Activated T-helper 1 cell treated with anti-CD3 and anti-CD28 coated beads, Interleukin-2, amount 50 U/mL, for 16 hours (primary cell): ENCODE data around the gene FBXL17.

Source experiments
- DNase-seq, 2 donors: peaks; one replicate each; pipeline ENCODE4 v3.0.0-alpha.2; 2020; ENCODE audit warnings: low read depth in 1 of 2, low spot score in 1 of 2

The FBXL17 gene

DNA sequence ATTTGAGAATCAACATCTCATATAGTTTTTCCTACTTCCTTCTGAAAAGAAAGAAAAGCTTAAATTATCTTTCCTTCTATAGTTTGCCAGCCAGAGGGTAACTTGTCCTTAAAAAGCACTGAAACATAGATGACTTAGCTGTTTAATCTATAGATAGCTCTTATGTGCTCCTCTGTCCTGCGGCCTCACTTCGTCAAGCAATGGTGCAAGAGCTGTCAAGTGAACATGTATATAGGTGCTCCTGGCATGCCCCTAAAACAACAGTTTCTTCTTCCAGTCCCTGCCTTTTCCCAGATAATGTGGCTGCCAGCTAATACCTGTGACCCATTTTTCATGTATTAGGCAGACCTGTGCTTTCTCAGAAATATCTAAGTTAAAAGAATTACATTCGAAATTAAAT lies 423.5 kb downstream of the FBXL17 start:
- no peak for DNase-seq

DNA sequence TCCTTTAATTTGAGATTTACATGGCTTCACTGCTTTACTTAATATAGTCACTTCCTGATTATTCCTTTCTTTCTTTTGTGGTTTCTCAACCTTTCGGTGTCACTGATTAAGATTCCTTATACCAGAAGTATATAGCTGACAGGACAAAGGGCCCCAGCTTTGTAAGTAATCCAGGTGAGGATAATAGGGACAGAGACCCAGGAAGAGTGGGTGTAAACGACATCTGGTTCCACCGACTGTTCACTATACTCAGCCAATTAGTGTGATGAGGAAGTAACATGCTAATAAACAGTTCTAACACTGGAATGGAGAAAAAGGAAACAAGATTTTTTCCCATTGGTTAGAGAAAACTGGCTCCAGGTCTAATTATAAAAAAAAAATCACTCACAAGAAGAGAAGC lies 424.8 kb downstream of the FBXL17 start:
- no peak for DNase-seq

- no peak for DNase-seq
Observed at GRCh38 chr5:107955321-107955720, 426.6 kb downstream of the FBXL17 start.

- no peak for DNase-seq
Observed at GRCh38 chr5:107954254-107954653, 427.6 kb downstream of the FBXL17 start.

GRCh38 chr5:107952450-107952849 lies 429.4 kb downstream of the FBXL17 start:
- DNase-seq, result no peak

GRCh38 chr5:107951309-107951708 lies 430.6 kb downstream of the FBXL17 start:
- DNase-seq, result no peak

DNA sequence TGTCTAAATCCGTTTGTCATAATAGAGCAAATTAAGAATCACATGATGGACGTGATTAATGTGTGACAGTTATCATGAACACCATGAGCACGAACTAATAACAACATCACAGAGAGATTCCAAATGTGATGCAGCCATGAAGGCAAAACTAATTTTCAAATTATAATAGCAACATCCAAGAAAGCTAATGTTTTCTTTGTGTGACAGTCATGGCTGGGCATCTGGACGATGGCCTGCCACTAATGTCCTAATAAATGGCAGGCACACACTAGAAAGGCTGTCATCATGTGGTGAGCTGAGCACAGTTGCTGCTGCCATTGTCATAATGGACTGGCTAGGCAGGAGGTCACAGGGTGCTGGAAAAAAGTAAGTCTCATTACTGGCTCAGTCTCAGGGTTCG lies 431.1 kb downstream of the FBXL17 start:
- no peak for DNase-seq

DNA sequence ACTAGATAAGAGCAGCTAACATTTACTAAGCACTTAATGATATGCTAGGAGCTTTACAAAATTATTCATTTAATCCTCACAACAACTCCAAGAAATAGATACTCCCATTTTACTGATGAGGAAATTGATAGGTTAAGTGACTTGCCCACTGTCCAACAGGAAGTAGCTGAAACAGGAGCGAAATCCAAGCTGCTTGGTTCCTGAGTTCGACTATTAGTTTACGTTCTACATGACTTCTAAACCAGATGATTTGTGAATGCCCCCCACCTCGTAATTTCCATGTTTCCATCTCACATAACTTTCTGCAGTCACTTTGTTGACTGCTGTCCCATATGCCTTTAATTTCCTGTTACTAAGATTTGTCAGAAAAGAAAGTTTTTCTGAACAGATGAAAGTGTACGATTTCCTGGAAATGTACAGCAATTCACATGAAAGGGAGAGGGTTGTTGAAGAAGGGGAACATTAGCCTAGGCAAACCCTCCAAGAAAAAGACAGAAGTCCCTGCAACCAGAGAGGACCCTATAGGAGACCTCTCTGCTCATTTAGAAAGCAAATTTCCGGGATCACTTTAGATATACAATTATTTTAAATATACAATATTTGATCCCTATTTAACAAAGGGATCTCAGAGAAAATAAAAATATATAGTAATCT lies 432.1 kb downstream of the FBXL17 start:
- no peak for DNase-seq

DNA sequence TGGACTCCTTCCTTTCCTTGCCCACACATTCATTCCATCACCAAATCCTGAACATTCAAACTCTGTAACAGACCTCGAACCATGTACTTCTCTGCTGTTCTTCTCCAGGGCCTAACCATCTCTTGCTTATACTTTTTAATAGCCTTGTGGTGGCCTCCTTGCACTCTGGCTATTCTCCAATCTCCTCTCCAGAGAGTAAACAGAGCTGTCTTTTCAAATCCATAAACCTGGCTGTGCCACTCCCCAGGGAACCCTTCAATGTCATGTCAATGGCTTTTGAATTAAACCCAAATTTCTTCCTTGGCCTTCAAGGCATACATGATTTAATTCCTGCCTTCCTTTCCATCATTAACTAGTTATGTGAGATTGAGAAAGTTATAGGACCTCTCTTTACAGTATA lies 433.5 kb downstream of the FBXL17 start:
- no peak for DNase-seq

DNA sequence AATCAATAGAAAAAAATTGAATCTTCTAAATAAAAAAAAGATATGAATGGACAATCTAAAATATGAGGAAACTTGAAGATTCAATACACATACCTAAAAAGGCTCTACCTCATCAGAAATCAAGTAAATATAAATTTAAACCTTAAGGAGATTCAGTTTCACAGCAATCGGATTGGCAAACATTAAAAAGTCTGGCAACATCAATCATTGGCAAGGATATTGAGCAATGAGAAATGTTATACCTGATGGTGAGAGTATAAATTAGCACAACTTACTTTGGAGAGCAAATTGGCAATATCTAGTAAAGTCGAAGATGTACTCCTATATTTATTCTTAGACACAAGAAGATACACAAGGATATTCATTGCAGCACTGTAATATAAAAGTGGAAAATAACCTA lies 436.8 kb downstream of the FBXL17 start:
- DNase-seq, result no peak

DNA sequence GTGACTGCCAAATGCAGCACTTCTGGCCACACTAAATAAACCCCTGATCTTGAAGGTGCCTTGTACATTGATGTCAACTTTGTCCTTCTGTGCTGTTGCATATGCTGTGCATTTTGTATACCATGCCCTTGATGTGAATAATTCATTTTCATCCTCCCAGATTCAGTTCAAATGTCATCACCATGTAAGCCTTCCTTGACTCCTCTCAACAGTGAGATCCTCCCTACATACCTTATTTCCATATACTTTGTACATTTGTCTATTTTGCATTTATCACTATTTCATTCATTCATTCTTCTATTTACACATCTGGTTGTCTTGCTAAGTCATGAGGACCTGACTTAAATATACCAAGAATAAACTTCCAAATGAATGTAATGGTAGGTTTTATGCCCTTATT lies 438.0 kb downstream of the FBXL17 start:
- DNase-seq, result no peak

DNA sequence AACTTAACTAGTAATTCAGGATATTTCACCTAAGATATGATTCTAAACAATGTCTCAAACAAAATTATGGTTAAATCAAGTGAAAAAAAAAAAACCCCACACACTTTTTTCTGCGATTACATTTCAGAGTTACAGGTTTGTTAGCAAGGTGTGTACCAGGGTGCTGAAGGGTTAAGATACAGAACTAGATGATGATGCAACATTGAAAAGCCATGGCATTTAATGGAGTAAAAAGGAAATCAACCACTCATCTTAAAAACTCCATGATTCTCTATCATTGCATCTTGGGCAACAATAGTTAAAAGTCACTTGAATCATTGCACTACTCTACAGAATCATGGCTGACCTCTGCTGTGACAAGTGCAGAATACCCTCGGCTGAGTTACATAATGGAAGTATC lies 440.9 kb downstream of the FBXL17 start:
- no peak for DNase-seq

- DNase-seq, result no peak
Observed at GRCh38 chr5:107937651-107938355, 444.1 kb downstream of the FBXL17 start.

GRCh38 chr5:107937204-107937603 lies 444.7 kb downstream of the FBXL17 start:
- no peak for DNase-seq

GRCh38 chr5:107936515-107936914 lies 445.4 kb downstream of the FBXL17 start:
- no peak for DNase-seq

GRCh38 chr5:107935645-107936044 lies 446.3 kb downstream of the FBXL17 start:
- DNase-seq, result no peak

DNA sequence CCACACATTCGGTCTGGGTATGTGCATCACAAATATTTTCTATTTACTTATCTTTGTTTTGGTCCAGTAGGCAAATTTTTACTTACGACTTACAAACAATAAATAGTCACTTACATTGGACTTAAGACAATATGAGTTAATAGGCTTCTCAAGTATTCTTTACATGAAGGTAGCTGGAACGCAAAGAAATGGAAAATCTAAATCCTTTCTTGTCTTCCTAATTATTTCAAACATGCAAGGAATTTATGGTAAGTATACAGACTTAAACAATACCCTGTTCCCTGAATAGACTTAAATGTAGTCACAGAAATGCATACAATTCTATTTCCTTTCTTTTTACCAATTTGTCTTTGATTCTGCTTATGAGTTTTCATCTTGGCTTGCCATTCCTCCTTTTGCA lies 448.6 kb downstream of the FBXL17 start:
- DNase-seq, result no peak

- no peak for DNase-seq
Observed at GRCh38 chr5:107930891-107931290, 451.0 kb downstream of the FBXL17 start.

- DNase-seq, result no peak
Observed at GRCh38 chr5:107930092-107930491, 451.8 kb downstream of the FBXL17 start.

DNA sequence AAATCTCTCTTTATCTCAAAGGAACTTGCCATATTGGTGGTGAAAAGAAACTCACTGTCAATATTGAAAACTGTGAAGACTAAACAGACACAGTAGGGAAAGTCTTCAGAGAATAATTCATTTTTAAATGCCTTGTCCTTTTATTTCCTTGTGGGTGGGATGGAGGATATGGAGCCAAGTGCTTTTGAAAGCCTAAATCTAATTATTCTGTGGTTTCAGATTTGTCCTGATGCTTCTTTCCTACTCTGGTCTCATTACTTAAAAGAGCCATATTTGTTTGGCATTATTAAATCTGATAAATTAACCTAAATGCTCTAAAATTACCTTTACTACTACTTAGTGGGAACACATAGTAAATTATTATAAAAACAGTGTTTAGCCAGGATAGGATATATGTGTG lies 452.8 kb downstream of the FBXL17 start:
- DNase-seq, result no peak

DNA sequence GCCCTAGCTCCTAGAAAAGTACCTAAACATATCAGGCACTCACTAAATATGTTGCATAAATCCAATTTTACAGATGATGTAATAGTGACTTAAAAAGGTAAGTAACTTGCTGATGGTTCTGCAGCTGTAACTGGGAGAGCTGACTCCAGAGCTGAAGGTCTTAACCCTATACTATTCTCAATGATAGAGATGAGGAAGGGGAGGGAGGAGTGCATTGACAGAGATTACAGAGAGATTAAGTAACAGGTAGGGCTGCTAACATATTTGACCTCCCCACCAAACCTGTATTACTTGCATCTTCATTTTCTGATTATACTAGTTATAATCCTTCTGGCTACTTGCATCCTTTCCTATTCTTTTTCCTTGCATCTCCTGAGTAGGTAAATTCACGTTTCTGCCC lies 455.8 kb downstream of the FBXL17 start:
- DNase-seq, result no peak

DNA sequence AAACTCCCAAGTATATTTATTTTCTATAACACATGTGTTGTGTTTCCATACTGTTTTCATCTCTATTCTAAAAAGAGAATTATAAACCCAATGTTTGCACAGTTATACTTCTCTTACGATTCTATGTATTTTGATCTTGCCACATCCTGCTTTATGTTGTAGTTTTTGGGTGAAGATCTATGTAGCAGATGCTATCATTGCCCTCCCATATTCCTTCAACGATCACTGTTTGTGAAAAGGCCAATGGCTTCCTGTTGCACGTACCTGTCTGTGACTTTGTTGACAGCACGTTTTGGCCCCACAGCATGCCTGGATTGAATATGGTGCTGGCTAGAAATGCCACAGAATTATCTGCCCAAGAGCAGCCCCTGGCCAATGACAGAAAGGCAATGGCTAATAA lies 456.7 kb downstream of the FBXL17 start:
- no peak for DNase-seq

- no peak for DNase-seq
Observed at GRCh38 chr5:107919969-107920368, 461.9 kb downstream of the FBXL17 start.
